Putamen (tissue), 1 donor: ENCODE data around the gene HOXA1.
"Not testable (repeated sequence)": the region's sequence is repeated elsewhere in the genome, so short reads cannot be mapped to it uniquely, and the experiment has no call there.

Source experiments
- DNase-seq: peaks from one replicate; pipeline ENCODE4 v3.0.0-alpha.2; 2016; ENCODE audit warnings: low spot score

Gene HOXA1

GRCh38 chr7:27046854-27047549 lies 48.8 kb downstream of the HOXA1 start:
- DNase-seq: no peak

- not testable (repeated sequence) for DNase-seq
Observed at GRCh38 chr7:27045972-27046371, 49.8 kb downstream of the HOXA1 start.

DNA sequence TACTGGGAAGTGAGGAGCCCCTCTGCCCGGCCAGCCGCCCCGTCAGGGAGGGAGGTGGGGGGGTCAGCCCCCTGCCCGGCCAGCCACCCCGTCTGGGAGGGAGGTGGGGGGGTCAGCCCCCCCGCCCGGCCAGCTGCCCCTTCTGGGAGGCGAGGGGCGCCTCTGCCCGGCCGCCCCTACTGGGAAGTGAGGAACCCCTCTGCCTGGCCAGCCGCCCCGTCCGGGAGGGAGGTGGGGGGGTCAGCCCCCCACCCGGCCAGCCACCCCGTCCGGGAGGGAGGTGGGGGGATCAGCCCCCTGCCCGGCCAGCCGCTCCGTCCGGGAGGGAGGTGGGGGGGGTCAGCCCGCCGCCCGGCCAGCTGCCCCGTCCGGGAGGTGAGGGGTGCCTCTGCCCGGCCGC lies 50.7 kb downstream of the HOXA1 start:
- not testable (repeated sequence) for DNase-seq
